HG03066 (cell line): ENCODE data around the gene RNU4-1.
"Not testable (repeated sequence)": the region's sequence is repeated elsewhere in the genome, so short reads cannot be mapped to it uniquely, and the experiment has no call there.

Source experiments
- ATAC-seq: cut with Tn5 transposase; IDR thresholded peaks from one replicate; pipeline ENCODE4 v1.9.1; 2021; ENCODE audit warnings: low read depth; ENCODE audit not compliant: unreplicated experiment

The RNU4-1 gene

GRCh38 chr12:120259418-120260202, 33.4 kb downstream of the RNU4-1 start:
- ATAC-seq: no peak

DNA sequence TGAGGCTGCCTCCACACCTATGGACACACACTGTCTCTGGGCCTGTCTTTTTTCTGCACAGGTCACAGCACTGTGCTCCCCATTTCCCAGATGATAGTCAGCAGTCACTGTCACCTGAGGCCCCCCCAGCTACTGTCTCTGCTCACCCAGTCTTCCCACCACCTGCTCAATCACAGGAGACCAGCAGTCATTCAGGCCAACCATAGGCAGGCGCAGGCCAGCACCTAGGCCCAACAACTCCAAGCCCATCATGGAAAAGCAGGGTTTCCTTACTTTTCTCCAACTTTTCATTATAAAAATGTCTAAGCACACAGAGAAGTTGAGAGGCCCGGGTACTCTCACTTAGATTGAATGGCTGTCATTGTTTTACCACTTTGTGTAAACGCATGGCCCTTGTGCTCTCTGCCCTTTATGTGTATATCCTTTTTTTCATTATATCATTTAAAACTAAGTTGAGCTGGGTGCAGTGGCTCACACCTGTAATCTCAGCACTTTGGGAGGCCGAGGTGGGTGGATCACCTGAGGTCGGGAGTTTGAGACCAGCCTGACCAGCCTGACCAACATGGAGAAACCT, 34.6 kb downstream of the RNU4-1 start:
- no peak for ATAC-seq

GRCh38 chr12:120257041-120257821, 35.8 kb downstream of the RNU4-1 start:
- ATAC-seq: no peak

DNA sequence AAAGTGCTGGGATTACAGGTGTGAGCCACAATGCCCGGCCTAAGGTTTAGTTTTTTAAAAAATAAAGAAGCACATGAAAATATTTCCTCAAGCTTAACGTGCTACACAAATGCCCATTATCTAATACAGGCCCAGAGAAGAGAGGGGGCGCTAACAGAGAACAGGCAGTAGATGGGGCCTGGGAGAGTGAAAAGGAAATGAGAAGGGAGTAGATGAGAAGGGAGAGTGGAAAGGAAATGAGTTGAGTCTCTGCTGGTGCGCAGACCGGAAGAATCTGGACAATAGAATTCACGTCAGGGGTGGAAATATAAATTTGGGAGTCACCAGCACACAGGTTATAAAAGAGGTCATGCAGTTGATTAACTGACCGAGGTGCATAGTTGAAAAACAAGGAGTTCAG, 38.2 kb downstream of the RNU4-1 start:
- no peak for ATAC-seq

- ATAC-seq: not testable (repeated sequence)
These were observed 39.7 kb downstream of the RNU4-1 start for GRCh38 chr12:120253313-120253712.

- ATAC-seq: no peak
These were observed 40.7 kb downstream of the RNU4-1 start for GRCh38 chr12:120252071-120252906.

DNA sequence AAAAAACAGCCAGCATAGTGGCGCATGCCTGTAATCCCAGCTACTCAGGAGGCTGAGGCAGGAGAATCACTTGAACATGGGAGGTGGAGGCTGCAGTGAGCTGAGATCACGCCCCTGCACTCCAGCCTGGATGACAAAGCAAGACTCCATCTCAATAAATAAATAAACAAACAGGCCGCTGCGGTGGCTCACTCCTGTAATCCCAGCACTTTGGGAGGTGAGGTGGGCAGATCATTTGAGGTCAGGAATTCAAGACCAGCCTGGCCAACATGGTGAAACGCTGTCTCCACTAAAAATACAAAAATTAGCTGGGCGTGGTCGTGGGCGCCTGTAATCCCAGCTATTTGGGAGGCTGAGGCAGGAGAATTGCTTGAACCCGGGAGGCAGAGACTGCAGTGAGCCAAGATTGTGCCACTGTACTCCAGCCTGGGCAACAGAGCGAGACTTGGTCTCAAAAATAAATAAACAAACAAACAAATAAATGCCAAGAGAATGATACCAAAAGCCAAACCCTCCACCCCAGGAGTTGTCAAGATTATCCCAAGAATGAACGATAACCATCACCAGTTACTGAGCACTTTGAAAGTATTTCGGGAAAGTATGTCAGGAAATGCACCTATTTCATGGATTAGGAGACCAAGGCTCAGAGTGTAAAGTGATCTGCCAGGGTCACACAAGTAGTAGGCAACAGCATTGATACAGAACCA, 41.5 kb downstream of the RNU4-1 start:
- not testable (repeated sequence) for ATAC-seq

GRCh38 chr12:120249875-120250795, 42.9 kb downstream of the RNU4-1 start:
- ATAC-seq: no peak

DNA sequence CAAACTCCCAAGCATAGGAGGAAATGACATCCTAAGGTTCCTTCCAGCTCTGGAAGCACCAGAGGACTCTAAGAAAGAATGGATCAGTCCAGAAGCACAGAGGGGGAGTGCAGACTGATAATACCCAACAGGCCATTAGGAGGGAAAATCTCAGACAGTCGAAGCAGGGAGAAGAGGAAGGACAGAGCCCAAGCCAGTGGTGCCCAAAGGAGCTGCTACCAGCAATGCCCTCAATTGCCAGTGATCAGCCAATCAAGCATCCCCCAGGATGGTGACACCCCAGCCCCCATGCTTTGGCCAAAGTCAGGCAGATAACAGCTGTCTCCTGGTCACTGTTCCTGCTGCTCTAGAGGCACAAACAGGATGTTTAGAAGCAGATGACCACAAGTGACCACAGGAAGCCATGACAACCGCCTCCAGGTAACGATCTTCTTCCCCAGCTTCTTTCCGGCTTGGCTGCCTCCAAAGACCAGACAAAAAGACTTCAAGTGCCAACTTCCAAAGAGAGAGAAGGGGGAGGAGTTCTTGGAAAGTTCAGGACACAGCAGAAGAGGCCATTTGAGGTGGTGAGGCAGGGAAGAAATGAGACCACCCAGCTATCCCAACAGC, 43.7 kb downstream of the RNU4-1 start:
- no peak for ATAC-seq

GRCh38 chr12:120247621-120248030, 45.4 kb downstream of the RNU4-1 start:
- no peak for ATAC-seq

- ATAC-seq: no peak
These were observed 45.9 kb downstream of the RNU4-1 start for GRCh38 chr12:120247183-120247582.

DNA sequence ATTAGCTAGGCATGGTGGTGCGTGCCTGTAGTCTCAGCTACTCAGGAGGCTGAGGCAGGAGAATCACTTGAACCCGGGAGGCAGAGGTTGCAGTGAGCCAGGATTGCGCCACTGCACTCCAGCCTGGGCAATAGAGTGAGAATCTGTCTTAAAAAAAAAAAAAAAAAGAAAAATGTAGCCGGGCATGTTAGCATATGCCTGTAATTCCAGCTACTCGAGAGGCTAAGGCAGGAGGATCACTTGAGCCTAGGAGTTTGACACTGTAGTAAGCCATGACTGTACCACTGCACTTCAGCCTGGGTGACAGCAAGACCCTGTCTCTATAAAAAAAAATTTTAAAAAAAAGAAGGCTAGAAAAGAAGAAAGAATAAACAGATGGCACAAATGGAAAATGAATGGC, 46.3 kb downstream of the RNU4-1 start:
- not testable (repeated sequence) for ATAC-seq
